Nephron (organoid): ENCODE results near the gene NOL12.
A peak's percentile ranks its signal among the peaks of the same experiment; 100 is the strongest.

Source experiments
- H3K27ac Mint-ChIP-seq, 3 experiments: 2 replicates each; pipeline ENCODE4 v1.8.0; 2020; ENCODE audit warnings: mixed read lengths in 3 of 3, mild to moderate bottlenecking in 2 of 3, moderate library complexity in 1 of 3
- H3K27me3 Mint-ChIP-seq: 2 replicates; pipeline ENCODE4 v1.8.0; 2021; ENCODE audit warnings: low read depth, mild to moderate bottlenecking, moderate library complexity, mixed read lengths
- H3K36me3 Mint-ChIP-seq: 2 replicates; pipeline ENCODE4 v1.8.0; 2020; ENCODE audit warnings: low read depth, mixed read lengths
- H3K4me1 Mint-ChIP-seq: 2 replicates; pipeline ENCODE4 v1.8.0; 2020; ENCODE audit warnings: mixed read lengths
- H3K4me3 Mint-ChIP-seq, 3 experiments: 2 replicates each; pipeline ENCODE4 v1.8.0; 2020; ENCODE audit warnings: mild to moderate bottlenecking in 3 of 3, mixed read lengths in 3 of 3, moderate library complexity in 2 of 3
- H3K9me3 Mint-ChIP-seq: 2 replicates; pipeline ENCODE4 v1.8.0; 2020; ENCODE audit warnings: mixed read lengths
- CTCF ChIP-seq, 3 experiments: fragments of 200-600 bp; sonication (generic); IDR thresholded peaks; one replicate each; pipeline ENCODE4 v1.5.0; 2021; ENCODE audit warnings: antibody characterized with exemption in 3 of 3; ENCODE audit not compliant: unreplicated experiment in 3 of 3

Gene NOL12

DNA sequence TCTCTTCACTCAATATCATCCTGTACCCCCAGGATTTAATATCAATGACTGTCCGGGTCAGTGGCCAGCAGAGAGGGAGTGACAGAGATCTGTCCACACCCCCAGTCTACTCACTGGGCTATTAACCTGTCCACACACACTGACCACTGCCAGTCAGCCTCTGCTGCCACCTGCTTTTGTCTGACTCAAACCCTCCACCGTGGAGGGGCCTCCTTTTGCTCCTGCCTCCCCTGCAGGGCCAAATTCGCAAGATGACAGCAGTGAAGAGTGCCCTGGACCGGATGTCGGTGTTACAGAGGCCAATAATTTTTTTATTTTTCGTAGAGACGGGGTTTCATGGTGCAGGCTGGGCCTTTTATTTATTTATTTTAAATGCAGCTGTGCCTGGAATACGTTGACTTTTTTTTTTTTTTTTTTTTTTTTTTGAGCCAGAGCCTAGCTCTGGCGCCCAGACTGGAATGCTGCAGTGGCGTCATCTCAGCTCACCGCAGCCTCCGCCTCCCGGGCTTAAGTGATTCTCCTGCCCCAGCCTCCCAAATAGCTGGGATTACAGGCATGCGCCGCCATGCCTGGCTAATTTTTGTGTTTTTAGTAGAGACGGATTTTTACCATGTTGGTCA lies 22.5 kb upstream of the NOL12 start:
- H3K27me3 Mint-ChIP-seq = no peaks in the 10 kb centered on the region
- no peak for TF ChIP-seq CTCF (IDR thresholded peaks at IDR 0.05; ENCODE audit: unreplicated experiment in 3 of 3)
- H3K4me3 Mint-ChIP-seq = no peak overlapping the region
- H3K27ac Mint-ChIP-seq = no peak overlapping the region
- peaks cover 29% of the 10 kb centered on the region for H3K4me1 Mint-ChIP-seq
- H3K36me3 Mint-ChIP-seq = peaks cover 14% of the 10 kb centered on the region
- no peaks in the 10 kb centered on the region for H3K9me3 Mint-ChIP-seq

- H3K4me1 Mint-ChIP-seq = peaks cover 27% of the 10 kb centered on the region
- no peak overlapping the region for H3K27ac Mint-ChIP-seq
- peaks cover 15% of the 10 kb centered on the region for H3K36me3 Mint-ChIP-seq
- no peaks in the 10 kb centered on the region for H3K9me3 Mint-ChIP-seq
- H3K4me3 Mint-ChIP-seq = no peak overlapping the region
- TF ChIP-seq CTCF (IDR thresholded peaks at IDR 0.05; ENCODE audit: unreplicated experiment in 3 of 3) = no peak
- H3K27me3 Mint-ChIP-seq = no peaks in the 10 kb centered on the region
Measured at GRCh38 chr22:37664249-37665101, 21.7 kb upstream of the NOL12 start.

GRCh38 chr22:37665487-37665886 lies 20.7 kb upstream of the NOL12 start:
- Mint-ChIP-seq H3K27ac (no peak overlapping the region), H3K9me3 (no peaks in the 10 kb centered on the region), H3K36me3 (peaks cover 17% of the 10 kb centered on the region), H3K27me3 (no peaks in the 10 kb centered on the region), H3K4me3 (no peak overlapping the region), H3K4me1 (peaks cover 17% of the 10 kb centered on the region)
- no peak for TF ChIP-seq CTCF (IDR thresholded peaks at IDR 0.05; ENCODE audit: unreplicated experiment in 3 of 3)

DNA sequence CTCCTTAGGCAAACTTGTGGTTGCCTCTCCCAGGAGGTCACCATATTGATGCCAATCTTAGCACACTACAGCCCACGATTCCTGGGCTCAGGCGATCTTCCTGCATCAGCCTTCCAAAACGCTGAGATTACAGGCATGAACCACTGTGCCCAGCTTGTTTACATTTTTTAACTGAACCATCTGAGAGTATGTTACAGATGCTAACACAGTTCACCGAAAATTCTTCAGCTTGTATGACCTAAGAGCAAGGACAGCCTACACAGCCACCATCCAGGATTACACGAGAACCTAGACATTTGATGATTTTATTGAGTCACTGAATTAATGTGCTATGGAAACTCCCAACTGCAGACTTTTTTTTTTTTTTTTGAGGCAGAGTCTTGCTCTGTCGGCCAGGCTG lies 16.6 kb upstream of the NOL12 start:
- peaks cover 17% of the 10 kb centered on the region for H3K36me3 Mint-ChIP-seq
- H3K27me3 Mint-ChIP-seq = no peaks in the 10 kb centered on the region
- no peaks in the 10 kb centered on the region for H3K4me1 Mint-ChIP-seq
- H3K27ac Mint-ChIP-seq = peak overlapping the region in 1 of 3 experiments; percentile 46
- H3K4me3 Mint-ChIP-seq = no peak overlapping the region
- H3K9me3 Mint-ChIP-seq = no peaks in the 10 kb centered on the region
- no peak for TF ChIP-seq CTCF (IDR thresholded peaks at IDR 0.05; ENCODE audit: unreplicated experiment in 3 of 3)

- TF ChIP-seq CTCF (IDR thresholded peaks at IDR 0.05; ENCODE audit: unreplicated experiment in 3 of 3) = no peak
- Mint-ChIP-seq H3K27ac (peak overlapping the region in 1 of 3 experiments; percentile 68), H3K27me3 (no peaks in the 10 kb centered on the region), H3K9me3 (no peaks in the 10 kb centered on the region), H3K4me3 (no peak overlapping the region), H3K36me3 (peaks cover 6% of the 10 kb centered on the region), H3K4me1 (peaks cover 16% of the 10 kb centered on the region)
Measured at GRCh38 chr22:37672206-37672919, 13.8 kb upstream of the NOL12 start.
